HG02759 (cell line): ENCODE results near the gene MT3.

Source experiments
- ATAC-seq: cut with Tn5 transposase; IDR thresholded peaks from one replicate; pipeline ENCODE4 v1.9.1; 2021; ENCODE audit warnings: mild to moderate bottlenecking, moderate library complexity; ENCODE audit not compliant: unreplicated experiment

Gene MT3

DNA sequence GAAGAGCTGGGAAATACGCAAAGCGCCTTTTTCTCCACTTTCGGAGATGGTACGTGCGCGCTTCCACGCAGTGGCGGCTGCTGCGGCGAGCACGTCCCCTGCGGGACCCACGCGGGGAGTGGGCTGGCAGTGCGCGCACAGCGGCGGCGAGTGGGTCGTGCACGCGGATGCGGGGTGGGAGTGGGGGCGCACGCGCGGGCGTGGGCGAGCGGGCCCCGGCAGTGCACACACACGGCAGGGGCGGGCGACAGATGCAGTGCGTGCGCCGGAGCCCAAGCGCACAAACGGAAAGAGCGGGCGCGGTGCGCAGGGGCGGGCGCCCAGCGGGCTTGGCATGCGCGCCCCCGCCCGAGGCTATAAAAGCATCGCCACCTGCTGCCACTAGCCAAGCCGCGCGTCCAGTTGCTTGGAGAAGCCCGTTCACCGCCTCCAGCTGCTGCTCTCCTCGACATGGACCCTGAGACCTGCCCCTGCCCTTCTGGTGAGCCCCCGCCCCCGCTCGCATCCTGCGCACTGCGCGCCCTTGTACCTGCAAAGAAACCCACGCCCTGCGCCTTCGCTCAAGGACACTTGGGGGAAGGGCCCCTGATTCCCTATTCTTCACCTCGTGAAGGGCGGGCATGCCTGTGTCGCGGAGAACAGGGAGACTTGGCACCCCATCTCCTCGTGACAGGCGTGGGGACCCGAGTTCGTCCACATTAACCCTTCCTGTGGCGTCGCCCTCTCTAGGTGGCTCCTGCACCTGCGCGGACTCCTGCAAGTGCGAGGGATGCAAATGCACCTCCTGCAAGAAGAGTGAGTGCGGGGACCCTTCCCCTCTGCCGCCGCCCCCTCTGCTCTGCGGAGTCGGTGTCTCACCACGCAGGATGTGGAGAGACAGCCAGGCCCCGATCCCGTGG is at the start of gene MT3:
Gene MT3, plus strand, starts transcription at position 388 of the 899 bp plus-strand sequence. Its CDS starts 63 bp downstream, at position 451.
- ATAC-seq, result no peak

DNA sequence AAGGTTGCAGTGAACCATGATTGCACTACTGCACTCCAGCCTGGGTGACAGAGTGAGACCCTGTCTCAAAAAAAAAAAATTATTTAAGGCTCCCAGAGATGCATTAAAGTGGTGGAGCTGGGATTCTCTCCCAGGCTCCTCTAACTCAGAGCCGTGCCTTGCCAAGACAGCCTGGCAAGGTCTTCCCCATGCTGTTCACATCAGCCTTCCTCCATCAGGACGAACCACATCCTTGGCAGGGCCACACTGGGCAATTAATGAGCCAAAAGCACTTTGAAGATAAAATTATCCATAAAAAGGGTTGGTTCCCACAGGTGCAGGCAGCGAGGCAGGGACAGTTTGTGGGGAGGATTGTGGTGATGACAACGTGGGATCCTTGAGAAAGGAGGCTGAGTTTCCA is 49.7 kb upstream of the MT3 start:
- no peak for ATAC-seq

- ATAC-seq, result no peak
Measured at GRCh38 chr16:56542039-56542438, 47.3 kb upstream of the MT3 start.

DNA sequence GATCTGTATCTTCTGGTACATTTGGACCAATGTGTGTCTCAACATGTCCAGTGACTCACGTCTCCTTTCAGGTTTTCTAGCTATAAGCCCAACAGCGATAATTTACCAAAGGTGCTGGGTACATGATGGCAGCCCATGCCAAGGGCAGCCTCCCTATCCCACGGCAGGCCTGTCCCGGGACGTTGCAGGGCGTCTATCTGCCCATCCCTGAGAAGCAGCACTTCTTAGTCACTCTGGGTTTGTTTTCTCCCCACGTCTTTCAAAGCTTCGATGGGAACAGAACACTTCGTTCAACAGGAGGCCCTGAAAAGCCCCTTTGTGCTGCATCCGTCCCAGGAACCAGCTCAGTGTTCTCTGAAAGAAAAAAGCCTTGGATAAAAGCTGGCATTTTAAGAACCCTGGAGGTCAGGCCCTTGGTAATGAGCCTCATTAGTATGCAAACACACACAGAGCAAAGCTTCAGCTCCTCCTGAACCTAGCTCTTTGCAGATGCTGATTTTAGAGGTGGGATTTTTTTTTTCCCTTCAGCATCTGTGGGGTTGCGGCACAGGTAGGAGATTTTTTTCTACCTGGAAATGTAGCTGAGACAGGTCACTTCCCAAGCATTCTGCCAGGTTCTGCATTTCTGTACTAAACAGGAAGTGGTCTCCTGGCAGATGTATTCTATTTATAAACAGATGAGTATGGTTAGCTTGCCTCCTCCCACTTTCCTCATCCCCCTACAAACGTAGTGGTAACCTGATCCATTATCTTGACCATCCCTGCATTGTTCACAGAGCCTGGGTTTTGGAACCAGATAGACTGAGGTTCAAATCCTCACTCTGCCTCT is 42.0 kb upstream of the MT3 start:
- no peak for ATAC-seq

- no peak for ATAC-seq
Measured at GRCh38 chr16:56547949-56548567, 41.3 kb upstream of the MT3 start.

- no peak for ATAC-seq
Measured at GRCh38 chr16:56549161-56549560, 40.2 kb upstream of the MT3 start.

GRCh38 chr16:56549744-56550385 is 39.5 kb upstream of the MT3 start:
- no peak for ATAC-seq

DNA sequence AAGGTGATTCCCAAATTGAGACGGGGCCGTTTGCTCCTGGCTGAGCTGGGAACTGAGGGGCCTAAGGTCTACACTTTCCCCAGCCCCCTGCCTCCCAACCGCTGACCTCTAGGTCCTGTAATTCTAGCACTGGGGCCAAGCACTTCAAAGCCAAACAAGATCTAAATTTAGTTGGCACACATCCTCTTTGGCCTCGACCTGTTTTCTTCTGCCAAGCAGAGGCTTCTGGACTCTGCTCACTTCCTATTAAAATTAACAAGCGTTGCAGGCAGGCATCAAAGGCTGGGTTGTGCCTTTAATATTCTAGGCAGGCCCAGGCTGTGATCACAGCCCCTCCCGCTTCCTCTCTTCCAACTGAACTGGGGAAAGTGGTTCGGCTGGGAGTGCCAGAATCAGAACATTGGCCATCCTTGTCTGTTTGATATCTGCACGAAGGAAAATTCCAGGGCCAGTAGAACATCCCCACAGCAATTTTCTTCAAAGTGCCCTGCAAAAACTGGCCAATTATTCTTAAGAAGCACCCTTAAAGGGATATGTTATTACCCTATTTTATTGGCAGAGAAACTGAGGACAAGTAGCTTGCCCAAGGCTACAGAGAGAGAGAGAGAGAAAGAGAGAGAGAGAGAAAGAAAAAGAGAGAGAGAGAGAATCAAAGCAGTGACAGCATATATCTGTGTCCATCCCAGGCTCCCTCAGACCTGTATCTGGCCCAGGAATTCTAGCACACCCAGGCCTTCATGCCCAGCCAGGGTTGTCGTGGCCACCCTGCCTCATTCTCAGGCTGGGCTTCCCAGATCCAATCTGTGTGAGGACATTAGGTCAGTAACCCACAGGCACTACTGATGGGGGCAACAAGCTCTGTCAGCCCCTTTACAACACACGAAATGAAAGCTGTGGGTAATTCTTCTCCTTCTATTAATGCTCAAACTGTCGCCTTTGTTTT is 37.3 kb upstream of the MT3 start:
- ATAC-seq, result no peak

DNA sequence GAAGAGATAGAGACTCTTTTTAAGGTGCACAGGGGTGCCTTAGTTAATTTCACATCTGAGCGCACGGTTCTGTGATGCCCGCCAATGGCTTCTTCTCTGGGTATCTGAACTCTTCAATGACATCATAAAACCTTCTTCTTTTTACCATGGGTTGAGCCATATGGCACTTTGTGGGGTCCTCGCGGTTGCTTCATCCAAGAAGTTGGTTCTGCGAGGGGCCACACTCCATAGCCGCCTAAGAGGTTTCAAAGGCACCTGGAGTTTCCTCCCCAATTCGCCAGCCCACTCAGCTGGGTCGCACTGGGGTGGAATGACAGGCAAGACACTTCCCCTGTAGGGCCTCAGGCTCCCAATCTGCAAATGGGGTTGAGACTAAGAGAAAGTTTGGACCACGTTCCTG is 34.9 kb upstream of the MT3 start:
- no peak for ATAC-seq

- ATAC-seq, result no peak
Measured at GRCh38 chr16:56558024-56558747, 31.1 kb upstream of the MT3 start.

GRCh38 chr16:56559109-56559508 is 30.2 kb upstream of the MT3 start:
- no peak for ATAC-seq

DNA sequence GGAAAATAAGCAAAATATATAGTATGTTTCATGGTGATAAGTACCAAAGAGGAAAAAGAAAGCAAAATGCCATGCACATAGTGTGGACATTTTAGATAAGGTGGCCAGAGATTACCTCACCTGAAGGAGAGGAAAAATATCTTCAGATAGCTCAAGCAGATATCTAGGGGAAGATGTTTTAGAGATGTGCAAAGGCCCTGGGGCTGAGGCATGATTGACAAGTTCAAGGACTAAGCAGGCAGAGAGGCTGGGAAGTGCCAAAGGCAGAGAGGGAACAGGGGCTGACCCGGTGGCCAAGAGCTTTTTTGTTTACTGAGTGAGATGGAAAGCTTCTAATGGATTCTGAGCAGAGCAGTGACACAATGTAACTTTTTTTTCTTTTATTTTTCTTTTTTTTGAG is 28.9 kb upstream of the MT3 start:
- no peak for ATAC-seq

DNA sequence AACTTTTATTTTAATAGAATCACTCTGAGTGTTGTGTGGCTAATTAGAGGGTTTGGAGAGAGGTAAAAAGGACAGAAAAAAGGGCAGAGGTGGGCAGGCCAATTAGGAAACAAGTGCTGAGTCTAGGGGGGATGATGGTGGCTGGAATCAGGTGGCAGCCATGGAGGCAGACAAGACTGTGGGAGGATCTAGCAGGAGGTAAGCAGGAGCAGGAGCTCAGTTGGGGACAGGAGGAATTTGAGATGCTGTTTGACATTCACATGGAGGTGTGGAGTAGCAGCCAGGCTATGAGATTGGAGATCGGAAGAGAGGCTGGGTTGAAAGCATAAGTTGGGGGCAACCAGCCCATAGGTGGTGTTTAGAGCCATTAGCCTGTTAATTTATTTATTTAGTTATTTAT is 28.2 kb upstream of the MT3 start:
- no peak for ATAC-seq

DNA sequence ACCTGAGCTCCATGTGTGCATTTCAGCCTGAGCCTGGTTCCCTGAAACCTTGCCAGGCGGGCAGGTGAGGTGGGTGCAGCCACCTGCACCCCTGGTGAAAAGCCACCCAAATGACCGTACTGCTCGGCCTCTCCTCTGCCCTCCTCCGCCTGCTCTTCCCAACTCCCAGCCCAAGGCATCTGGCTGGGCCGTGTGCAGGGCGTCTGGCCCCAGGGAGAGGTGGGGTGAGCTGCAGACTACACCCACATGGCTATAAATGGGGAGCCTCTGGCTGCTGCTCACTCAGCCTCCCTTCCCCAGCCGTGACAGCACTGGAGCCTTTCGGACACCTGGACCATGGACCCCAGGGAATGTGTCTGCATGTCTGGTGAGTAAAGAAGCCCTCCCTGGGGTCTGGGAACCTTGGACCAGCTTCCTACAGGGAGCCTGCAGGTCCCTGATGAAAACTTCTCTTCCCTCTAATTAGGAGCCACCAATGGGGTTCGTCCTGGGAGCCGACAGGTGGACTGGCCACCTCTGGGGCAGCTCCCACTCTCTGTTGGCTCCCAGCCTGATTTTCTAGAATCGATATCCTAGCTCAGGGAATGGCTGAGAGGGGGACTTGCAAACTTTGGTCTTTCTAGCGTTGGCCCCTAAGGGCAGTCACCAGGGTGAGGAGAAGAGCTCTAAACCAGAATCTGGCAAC is 24.4 kb upstream of the MT3 start, which contains the start of gene MT4:
Gene MT4, plus strand, starts transcription at position 281 of the 685 bp plus-strand sequence. Its CDS starts 56 bp downstream, at position 337.
- no peak for ATAC-seq

DNA sequence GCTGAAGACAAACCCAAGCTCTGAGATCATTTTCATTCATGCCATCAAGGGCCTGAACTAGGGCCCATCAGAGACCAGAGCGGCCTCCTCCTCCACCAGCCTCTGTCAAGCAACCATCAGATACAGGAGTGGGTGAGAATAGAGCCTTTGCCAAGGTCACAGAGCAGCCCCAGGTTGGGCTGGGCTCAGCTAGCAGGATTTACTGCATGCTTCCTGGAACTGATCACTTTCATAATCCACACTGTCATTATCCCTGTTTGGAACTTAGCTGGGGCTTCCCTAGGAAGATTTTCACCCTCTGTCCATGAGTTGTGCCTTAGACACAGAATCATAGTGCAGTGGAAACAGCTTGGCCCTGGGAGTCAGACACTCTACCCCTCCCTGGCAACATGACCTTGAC is 19.4 kb upstream of the MT3 start:
- ATAC-seq, result no peak

GRCh38 chr16:56571525-56571924 is 17.8 kb upstream of the MT3 start:
- ATAC-seq, result no peak

DNA sequence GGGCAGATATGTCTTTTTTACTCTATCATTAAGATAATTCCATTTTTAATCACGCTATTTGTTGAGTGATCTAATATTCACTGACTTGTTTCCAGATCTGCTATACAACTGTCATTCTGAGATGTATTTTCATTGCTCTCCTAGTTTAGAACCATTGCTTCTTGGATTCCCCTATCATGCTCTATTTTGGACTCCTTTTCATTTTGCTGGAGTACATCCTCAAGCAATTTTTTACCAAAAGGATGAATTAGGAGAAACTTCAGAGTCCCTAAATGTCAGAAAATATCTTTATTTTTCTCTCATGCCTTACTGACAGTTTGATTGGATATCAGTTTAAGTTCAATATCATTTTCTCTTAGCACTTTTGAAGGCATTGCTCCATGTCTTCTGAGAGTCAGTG is 14.7 kb upstream of the MT3 start:
- ATAC-seq, result no peak

DNA sequence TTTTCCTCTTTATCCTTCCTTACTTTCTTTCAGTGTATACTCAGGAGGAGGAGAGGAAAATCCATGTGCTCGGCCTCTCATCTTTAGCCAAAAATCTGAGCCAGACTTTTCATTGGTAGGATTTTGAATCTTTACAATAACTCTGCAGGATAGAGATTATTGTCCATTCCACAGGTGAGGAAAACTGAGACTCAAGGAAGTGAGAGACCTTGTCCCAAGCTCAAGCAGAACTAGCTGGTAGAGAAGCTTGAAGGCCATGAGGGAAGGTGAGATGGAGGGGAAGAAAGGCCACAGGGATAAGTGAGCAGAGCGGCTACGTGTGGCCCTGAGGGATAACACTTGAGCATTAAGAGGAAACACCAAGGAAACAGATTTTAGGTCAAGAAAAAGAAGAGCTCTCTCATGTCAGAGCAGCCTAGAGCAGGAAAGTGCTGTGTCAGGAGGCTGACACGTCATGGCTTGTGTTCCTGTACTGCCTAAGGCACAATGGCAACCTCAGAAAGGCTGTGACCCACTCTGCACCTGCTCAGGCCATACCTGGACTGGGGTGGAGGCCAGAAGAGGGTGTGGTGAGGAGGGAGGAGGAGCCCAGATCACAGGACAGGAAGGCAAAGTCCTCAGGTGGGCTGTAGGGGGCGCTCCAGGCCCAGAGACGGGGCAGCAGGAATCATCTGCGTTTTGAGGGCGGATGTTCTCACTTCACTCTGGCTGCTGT is 12.6 kb upstream of the MT3 start:
- ATAC-seq, result peak; percentile 85
